Measurements from ENCODE around the gene EFCAB6.

The EFCAB6 gene

GRCh38 chr22:43550672-43551071 lies 261.4 kb downstream of the EFCAB6 start:
- DNase-seq (ENCODE audit: low spot score), result no peak

- DNase-seq (ENCODE audit: low spot score), result no peak
These were observed 262.0 kb downstream of the EFCAB6 start for GRCh38 chr22:43550024-43550620.

- DNase-seq (ENCODE audit: low spot score), result no peak
These were observed 265.9 kb downstream of the EFCAB6 start for GRCh38 chr22:43546186-43546585.

GRCh38 chr22:43544289-43544673 lies 267.8 kb downstream of the EFCAB6 start:
- no peak for DNase-seq (ENCODE audit: low spot score)

- DNase-seq (ENCODE audit: low spot score), result no peak
These were observed 268.4 kb downstream of the EFCAB6 start for GRCh38 chr22:43543522-43544288.

GRCh38 chr22:43542681-43543521 lies 269.2 kb downstream of the EFCAB6 start:
- no peak for DNase-seq (ENCODE audit: low spot score)

- no peak for DNase-seq (ENCODE audit: low spot score)
These were observed 270.4 kb downstream of the EFCAB6 start for GRCh38 chr22:43541462-43542407.

GRCh38 chr22:43541022-43541421 lies 271.1 kb downstream of the EFCAB6 start:
- DNase-seq (ENCODE audit: low spot score), result no peak

GRCh38 chr22:43540529-43540923 lies 271.6 kb downstream of the EFCAB6 start:
- no peak for DNase-seq (ENCODE audit: low spot score)

GRCh38 chr22:43539572-43540528 lies 272.3 kb downstream of the EFCAB6 start:
- no peak for DNase-seq (ENCODE audit: low spot score)

- peak; percentile 24 for DNase-seq (ENCODE audit: low spot score)
These were observed 275.0 kb downstream of the EFCAB6 start for GRCh38 chr22:43537019-43537585.

- no peak for DNase-seq (ENCODE audit: low spot score)
These were observed 276.4 kb downstream of the EFCAB6 start for GRCh38 chr22:43535741-43536140.

GRCh38 chr22:43535336-43535735 lies 276.8 kb downstream of the EFCAB6 start:
- no peak for DNase-seq (ENCODE audit: low spot score)

GRCh38 chr22:43534916-43535315 lies 277.2 kb downstream of the EFCAB6 start:
- no peak for DNase-seq (ENCODE audit: low spot score)

GRCh38 chr22:43533656-43534428 lies 278.3 kb downstream of the EFCAB6 start:
- DNase-seq (ENCODE audit: low spot score), result no peak

GRCh38 chr22:43533156-43533530 lies 279.0 kb downstream of the EFCAB6 start:
- DNase-seq (ENCODE audit: low spot score), result no peak

GRCh38 chr22:43532301-43533155 lies 279.6 kb downstream of the EFCAB6 start:
- no peak for DNase-seq (ENCODE audit: low spot score)

GRCh38 chr22:43531651-43532050 lies 280.5 kb downstream of the EFCAB6 start:
- no peak for DNase-seq (ENCODE audit: low spot score)

Measured in HuH-7.5 (cell line).